GM19395 (cell line): ENCODE data around the gene NIP7.
"Not testable (repeated sequence)": the region's sequence is repeated elsewhere in the genome, so short reads cannot be mapped to it uniquely, and the experiment has no call there.

ENCODE experiments used
- ATAC-seq: cut with Tn5 transposase; IDR thresholded peaks from one replicate; pipeline ENCODE4 v1.9.1; 2021; ENCODE audit warnings: mild to moderate bottlenecking, moderate library complexity; ENCODE audit not compliant: unreplicated experiment

The NIP7 gene

DNA sequence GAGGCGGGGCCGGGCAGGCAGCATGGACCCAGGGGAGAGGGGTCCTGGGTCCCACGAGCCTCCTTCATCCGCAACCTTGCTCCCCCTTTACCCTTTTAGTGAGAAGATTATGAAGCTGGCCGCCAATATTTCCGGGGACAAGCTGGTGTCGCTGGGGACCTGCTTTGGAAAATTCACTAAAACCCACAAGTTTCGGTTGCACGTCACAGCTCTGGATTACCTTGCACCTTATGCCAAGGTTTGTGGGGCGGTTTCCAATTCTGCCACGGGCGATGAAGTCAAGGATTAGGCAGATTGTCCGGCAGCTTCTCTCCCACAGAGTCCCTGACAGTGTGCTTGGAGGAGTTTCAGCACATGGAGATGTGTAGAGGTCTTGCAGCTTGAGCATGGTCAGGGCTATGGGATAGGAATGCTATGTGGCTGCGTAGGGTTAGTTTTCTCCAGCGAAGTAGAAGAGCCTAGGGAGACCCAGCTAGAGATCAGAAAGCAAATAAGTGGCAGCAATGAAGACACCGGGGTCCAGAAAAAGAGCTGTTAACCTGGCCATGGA is 598 bp downstream of the NIP7 start:
- ATAC-seq: no peak

DNA sequence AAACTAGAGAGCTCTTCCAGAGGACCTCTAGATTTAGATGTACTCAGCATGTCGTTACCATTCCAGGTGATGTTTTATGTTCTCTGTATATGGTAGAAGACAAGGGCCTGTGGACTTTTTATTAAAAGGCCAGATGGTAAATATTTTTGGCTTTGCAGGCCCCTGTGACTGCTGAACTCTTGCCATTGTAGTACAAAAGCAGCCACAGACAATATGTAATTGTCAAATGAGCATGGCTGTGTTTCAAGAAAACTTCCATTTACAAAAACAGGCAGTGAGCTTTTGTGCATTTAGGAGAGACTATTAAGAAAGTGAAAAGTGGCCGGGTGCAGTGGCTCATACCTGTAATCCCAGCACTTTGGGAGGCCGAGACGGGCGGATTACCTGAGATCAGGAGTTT is 4.6 kb downstream of the NIP7 start:
- ATAC-seq: no peak

DNA sequence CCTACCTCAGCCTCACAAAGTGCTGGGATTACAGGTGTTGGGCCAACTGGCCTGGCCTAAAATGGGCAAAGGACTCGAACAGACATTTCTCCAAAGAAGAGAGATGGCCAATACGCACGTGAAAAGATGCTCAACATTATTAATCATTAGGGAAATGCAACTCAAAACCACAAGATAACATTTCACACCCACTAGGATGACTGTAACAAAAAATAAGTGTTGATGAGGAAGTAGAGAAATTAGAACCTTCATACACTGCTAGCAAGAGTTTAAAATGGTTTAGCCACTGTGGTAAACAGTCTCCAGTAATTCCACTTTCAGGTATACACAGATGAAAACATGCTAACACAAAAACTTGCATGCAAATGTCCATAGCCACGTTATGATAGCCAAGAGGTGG is 6.4 kb downstream of the NIP7 start:
- ATAC-seq: no peak

DNA sequence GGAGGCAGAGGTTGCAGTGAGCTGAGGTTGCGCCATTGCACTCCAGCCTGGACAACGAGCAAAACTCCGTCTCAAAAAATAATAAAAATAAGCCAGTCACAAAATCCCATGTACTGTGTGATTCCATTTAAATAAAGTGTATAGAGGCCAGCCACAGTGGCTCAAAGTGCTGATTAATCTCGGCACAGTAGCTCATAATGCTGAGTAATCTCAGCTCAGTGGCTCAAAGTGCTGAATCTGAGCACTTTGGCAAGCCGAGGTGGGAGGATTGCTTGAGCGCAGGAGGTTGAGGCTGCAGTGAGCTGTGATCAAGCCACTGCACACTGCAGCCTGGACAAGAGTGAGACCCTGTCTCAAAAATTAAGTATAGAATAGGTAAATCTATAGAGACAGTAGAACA is 7.1 kb downstream of the NIP7 start:
- no peak for ATAC-seq

DNA sequence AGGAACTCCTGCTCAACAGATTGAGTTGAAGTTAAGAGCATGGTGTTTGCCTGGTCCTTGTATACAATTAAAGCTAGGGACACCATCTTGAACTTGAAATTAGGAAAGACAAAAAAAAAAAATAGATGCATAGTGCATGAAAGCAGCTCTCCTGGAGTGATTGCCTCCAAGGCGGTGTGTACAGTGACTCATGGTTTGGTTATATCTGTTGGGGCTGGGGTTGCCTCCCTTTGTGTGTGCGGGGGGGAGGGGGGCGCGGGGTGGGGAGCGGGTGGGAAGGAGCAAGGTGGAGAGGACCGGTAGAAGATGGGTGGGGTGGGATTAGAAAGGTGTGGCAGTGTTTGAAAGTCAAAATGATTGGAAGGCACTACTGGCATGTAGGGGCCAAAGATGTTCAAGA is 8.7 kb downstream of the NIP7 start:
- ATAC-seq: no peak

DNA sequence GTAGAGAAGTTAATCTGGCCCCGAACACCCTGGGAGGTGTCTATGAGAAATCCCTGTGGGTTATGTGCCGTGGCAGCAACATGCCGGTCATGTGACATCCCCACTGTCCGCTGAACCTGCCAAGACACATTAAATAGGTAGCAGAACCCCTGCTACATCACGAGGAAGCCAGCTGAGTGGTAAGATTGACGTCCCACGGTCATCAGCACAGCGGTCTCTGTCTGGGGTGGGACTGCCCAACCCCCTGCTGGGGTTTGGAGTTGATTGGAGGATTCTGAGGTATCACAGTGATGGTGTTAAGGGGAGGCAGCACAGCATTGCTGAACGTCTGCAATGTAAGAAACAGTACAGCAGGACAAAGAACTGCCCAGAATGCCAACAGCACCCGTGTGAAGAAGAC is 10.0 kb downstream of the NIP7 start:
- no peak for ATAC-seq

DNA sequence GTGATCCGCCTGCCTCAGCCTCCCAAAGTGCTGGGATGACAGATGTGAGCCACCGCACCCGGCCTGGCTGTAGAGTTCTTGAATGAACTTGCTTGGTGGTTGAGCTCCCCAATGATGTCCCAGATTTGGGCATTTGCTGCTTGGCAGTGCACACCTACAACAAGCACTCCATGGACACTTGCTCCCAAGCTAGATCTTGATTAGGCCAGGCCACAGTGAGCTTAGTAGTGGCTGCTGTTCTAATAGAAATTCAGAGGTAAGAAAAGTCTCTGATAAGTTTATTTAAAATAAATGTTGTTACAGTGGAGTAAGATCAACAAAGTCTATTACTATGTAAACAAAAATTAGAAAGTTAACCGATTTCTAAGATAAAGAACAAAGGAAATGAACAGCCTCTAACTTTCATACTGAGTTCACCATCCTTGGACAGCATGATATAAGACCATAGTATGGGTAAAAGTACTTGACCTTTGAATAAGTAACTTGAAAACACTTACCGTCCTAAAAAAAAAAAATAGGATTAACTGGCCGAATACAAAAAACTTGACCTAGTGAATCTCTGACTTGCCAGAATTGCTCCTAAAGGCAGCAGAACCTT is 11.1 kb downstream of the NIP7 start:
- no peak for ATAC-seq

DNA sequence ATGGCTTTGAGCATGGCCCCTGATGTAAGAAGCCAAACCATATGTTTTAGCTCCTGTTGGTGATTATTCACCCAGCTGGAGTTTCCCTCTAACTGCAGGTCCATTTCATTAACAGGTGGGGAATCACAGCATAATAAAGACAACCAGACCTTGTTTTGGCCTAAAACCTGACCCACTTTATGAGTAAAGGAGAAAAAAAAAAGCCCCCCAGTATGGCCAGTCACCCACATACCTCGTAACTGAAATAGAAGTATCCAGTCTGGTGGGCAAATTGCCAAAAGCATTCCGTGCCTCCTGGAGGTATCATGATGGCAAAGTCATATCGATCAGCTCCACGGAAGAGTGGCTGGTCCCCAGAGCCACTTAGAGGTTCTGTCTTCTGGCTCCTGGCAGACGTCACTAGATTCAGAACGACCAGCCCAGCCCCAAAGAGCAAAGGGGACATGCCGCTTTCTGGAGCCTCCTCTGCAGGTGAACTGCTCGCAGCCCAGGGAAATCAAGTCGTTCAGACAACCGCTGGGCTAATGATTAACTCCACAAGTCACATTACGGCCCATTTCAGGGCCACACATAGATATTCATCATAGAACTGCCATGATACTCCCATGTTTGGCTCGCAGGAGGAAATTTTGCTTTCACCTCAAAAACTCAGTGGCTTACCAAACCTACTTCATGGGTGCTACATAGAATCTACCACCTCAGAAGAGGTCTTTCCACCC is 11.9 kb downstream of the NIP7 start, which contains the start of gene TMED6:
Gene TMED6 (minus strand): TSS at position 478 of the 719 bp plus-strand sequence. CDS start 33 bp downstream, at position 445.
- ATAC-seq: no peak

DNA sequence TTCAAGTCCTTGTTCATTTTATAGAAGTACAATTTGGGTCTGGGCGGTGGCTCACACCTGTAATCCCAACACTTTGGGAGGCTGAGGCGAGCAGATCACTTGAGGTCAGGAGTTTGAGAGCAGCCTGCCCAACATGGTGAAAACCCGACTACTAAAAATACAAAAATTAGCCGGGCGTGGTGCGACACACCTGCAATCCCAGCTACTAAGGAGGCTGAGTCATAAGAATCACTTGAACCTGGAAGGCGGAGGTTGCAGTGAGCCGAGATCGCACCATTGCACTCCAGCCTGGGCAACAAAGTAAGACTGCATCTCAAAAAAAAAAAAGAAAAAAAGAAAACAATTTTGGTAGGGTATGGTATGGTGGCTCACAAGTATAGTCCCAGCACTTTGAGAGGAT is 20.5 kb downstream of the NIP7 start:
- not testable (repeated sequence) for ATAC-seq

DNA sequence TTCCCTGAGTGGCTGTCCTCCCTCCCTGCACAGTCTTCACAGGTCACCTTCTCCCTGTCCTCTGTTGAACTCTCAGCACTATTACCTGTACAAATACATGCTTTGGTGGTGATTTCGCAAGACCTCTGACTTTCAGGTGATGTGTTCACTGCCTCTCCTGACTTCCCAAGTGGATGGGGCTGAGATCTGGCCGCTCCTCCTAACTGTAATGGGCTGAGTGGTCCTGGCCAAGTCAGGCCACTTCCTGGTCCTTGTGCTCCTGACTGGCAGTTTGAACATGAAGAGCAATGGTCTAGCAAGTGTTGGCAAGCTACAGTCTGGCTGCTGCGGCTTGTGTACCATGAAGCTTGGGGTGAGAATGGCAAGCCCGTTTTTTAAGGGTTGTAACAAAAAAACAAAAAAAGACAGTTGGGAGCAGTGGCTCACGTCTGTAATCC is 23.7 kb downstream of the NIP7 start:
- ATAC-seq: no peak

DNA sequence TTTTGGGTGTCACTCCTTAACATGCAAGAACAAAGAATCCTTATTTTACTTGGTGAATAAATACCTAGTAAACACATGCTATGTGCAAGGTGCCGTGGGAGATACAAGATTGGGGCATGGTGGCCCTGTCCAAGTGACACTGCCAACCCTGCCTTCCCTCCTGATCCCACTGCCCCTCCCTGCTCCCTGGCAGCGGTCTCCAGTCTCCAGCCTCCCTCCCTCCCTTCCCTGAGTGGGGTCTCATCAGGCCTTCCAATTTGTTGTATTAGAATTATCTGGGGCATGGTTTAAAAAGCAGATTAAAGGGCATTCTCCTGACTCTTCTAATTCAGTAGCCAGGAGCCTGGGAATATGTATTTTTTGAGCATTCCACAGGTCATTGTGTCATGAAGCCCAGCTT is 24.5 kb downstream of the NIP7 start:
- no peak for ATAC-seq

DNA sequence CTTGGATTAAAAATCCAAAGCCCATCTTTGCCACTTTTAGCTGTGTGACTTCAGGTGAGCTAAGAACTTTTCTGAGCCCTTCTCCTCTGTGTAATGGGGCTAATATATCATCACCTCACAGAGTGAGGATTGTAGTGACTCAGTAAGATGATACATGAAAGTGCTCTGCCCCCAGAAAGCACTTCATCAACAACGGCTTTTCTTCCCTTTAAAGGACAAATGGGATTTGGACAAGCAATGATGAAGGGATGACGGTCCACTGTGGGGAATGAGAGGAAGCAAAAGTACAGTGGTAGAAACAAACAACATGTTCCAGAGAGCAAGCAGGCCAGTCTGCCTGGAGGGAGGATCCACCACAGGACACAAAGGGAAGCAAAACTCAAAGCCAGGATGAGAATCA is 26.3 kb downstream of the NIP7 start:
- no peak for ATAC-seq

DNA sequence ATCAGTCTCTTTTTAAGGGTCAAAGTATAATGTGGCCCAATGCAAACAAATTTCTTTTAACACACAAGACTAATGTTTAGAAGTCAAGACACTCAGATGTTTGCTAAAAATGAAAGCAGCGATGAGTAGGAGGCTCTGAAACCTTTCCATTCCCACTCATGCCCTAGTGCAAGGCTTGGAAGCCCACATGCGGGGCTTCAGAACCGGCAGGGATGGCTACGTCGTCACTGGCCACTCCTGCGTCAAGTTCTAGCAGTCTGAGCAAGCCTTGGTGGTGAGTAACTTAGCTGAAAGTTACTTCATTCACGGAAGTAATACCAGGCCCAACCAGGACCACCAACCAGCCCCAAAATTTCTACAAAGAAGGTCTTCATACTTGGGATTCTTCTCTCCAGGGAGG is 26.9 kb downstream of the NIP7 start:
- no peak for ATAC-seq

DNA sequence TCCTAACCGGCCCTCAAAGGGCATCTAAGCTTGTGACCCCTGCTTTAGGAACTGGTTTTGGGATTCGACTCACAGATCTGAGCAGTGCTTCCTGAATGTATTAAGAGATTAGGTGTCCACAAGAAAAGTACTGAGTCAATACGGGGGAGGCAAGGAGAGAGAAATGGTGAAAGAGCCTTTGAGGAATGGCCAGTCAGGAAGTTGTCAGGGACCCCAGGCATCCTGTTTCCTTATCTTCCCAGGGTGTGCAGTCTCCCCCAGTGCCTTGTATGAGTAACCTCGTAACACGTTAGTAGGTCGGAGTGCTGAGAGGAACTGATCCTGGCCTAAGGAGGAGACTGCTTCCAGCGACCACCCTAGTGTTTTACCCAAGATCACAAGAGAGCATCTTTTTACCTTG is 28.4 kb downstream of the NIP7 start:
- no peak for ATAC-seq

DNA sequence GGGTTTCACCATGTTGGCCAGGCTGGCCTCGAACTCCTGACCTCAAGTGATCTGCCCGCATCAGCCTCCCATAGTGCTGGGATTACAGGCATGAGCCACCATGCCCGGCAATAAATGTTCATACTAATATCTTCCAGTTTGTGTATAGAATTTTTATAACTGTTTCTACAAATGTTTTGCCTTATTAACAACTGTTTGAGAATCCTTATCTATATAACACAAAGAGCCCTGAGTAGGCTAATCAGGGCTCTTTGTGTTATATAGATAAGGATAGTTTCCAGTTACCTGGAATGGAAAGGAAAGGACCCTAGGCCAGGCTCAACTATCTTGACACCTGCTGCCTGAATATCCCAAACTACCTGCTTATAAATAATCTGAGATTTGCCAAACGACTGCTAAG is 29.3 kb downstream of the NIP7 start:
- ATAC-seq: no peak

DNA sequence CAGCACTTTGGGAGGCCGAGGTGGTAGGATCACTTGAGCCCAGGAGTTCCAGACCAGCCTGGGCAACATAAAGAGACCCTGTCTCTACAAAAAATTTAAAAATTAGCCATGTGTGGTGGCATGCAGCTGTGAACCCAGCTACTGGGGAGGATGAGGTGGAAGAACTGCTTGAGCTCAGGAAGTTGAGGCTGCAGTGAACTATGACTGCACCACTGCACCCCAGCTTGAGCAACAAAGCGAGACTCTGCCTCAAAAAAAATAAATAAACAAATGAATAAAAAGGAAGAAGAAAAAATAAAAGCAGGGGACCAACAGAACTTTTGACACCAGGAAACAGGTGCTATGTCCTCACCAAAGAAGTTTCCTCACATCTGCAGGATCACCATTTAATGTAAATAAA is 32.0 kb downstream of the NIP7 start:
- no peak for ATAC-seq

DNA sequence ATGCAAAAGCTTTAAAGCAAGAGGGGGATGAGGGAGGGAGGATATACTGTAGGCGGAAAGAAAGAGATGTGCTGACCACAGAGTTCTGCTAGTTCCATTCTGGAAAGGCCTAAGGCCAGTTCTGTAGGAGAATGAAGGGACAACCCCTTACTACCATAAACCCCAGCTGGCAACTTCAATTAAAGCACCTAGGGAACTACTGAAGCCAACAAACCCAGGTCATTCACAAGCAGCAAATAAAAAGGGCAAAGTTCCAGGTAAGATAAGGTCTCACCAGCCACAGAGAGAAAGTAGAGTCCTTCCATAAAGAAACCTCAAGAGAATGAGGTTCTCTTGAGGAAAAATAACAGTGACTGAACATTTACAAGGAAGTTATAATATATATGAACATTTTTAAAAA is 33.4 kb downstream of the NIP7 start:
- no peak for ATAC-seq

DNA sequence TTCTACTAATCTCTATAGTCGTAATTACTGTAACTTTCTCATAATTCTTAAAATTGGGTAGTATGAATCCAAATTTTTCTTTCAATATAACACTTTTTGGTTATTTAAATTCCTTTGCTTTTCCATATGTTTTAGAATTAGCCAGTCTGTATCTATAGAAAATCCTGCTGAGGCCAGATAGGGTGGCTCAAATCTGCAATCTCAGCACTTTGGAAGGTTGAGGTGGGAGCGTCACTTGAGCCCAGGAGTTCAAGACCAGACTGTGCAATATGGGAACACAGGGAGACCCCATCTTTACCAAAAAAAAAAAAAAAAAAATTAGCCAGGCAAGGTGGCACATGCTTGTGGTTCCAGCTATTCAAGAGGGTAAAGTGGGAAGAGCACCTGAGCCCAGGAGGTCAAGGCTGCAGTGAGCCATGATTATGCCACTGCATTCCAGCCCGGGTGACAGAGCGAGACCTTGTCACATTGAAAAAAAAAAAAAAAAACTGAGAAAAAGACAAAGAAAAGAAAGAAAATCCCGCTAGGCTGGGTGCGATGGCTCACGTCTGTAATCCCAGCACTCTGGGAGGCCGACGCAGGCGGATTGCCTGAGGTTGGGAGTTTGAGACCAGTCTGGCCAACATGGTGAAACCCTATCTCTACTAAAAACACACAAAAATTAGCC is 37.0 kb downstream of the NIP7 start:
- ATAC-seq: no peak

DNA sequence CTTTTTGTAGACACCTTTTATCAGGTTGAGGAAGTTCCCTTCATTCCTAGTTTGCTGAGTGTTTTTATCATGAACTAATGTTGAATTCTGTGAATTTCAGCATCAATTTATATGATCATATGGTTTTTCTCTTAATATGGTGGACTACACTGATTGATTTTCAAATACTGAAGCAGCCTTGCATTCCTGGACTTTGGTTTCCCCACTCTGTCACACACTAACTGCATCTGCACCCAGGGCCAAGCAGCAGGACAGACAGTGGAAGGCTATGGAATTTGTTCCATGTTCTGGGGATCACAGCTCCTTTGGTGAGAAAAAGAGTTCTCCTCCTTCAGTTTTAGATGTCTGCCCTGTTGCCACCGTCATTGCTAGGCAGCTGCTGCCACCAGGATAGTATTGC is 38.5 kb downstream of the NIP7 start:
- ATAC-seq: no peak

DNA sequence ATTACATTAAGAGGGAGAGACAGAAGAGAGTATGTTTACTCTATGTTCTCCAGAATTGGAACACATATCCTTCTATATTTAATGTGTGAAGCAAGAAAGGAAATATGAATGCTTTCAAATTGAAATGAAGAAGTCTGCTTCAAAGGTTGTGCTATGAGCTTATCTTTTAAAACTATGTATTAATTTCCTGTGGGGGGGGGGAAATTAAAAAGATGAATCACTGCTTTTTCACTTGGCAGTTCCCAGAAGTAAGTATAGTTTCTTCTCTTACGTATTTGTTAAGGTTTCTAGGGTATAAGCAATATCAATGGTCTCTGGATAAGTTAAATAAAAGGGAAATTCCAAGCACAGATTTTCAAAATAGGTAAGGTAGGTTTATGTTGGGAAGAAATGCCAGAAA is 39.2 kb downstream of the NIP7 start:
- ATAC-seq: no peak

DNA sequence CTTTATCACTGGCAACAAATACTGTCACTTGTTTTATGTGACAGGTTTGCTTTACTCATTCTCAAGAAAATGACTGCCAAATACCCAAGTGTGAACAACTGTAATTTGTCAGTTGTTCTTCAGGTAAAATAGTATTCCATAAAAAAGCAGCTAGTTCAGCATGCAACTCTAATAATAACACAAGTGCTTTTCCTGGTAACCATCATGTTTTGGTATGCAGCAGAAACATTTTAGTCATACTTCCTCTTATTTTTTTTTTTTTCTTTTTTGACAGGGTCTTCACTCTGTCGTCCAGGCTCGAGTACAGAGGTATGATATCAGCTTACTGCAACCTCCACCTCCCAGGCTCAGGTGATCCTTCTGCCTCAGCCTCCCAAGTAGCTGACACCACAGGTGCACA is 41.7 kb downstream of the NIP7 start:
- no peak for ATAC-seq

DNA sequence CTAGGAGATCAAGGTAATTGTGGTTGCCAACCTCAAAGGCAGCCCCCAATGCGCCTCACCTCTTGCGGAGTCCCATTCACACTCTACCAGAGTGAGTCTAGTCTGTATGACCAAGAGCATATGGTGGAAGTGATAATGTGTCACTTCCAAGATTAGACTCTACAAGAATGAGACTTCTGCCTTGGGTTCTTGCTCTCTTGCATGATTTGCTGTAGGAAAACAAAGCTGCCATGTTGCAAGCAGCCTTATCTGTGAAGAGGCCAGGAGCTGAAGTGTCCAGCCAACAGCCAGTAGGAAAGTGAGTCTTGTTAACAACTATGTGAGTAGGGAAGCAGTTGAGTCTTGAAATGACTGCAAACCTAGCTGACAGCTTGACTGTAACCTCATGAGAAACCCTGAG is 42.8 kb downstream of the NIP7 start:
- no peak for ATAC-seq
